NOMO-1 treated with DMSO at 0.1 percent for 48 hours (cell line): ENCODE data around the gene BIRC5.
"Not testable (repeated sequence)": the region's sequence is repeated elsewhere in the genome, so short reads cannot be mapped to it uniquely, and the experiment has no call there.

Experiments
- DNase-seq: peaks from one replicate; lab custom pipeline; 2025; ENCODE audit not compliant: unreplicated experiment; lab: John Stamatoyannopoulos, UW

Gene BIRC5

DNA sequence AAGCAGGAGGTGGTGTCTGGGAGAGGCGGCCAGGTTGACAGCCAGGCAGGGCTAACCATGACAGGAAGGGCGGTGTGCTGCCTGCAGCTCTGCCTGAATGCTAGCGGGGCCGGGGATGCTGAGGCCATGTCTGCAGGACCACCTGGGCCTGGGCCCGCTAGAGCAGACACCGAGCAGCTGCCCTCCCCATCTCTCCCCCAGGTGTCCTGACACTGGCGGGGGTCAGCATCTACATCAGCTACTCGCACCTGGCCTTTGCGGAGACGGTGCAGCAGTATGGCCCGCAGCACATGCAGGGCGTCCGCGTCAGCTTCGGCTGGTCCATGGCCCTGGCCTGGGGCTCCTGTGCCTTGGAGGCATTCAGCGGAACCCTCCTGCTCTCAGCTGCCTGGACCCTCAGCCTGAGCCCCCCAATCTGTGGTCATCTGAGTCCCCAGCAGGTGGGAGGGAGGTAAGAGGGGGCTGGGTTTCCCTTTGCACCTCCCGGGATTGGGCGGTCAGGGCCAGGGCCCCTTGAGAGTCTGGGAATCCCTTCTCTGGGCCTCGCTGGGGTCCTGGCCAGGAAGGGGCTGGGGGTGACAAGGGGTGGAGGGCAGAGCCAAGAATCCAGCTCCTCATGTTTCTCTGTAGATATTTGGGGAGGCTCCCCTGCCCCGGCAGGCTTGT, 24.9 kb downstream of the BIRC5 start:
- no peak for DNase-seq

- DNase-seq, result peak; percentile 73
Measured at GRCh38 chr17:78239489-78239931, 25.5 kb downstream of the BIRC5 start.

- DNase-seq, result no peak
Measured at GRCh38 chr17:78240012-78240655, 26.1 kb downstream of the BIRC5 start.

DNA sequence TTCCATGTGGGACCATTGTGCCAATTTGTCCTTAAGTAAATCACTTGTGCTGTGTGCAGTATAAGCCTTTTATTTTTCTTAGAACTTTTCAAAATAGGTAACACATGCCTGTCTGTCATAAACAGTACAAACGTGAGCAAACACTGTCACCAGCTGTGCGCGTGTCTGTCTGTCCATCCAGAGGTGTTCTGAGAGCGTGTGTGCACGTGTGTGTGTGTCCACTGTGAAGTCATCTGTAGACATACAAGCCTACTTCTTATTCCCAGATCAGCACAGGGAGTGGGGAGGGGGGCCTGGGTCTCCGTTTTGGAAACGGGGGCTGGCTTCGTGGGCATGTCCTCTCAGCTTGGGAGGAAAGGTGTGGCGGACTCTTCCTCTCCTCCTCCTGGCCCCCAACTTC, 26.8 kb downstream of the BIRC5 start:
- no peak for DNase-seq

DNA sequence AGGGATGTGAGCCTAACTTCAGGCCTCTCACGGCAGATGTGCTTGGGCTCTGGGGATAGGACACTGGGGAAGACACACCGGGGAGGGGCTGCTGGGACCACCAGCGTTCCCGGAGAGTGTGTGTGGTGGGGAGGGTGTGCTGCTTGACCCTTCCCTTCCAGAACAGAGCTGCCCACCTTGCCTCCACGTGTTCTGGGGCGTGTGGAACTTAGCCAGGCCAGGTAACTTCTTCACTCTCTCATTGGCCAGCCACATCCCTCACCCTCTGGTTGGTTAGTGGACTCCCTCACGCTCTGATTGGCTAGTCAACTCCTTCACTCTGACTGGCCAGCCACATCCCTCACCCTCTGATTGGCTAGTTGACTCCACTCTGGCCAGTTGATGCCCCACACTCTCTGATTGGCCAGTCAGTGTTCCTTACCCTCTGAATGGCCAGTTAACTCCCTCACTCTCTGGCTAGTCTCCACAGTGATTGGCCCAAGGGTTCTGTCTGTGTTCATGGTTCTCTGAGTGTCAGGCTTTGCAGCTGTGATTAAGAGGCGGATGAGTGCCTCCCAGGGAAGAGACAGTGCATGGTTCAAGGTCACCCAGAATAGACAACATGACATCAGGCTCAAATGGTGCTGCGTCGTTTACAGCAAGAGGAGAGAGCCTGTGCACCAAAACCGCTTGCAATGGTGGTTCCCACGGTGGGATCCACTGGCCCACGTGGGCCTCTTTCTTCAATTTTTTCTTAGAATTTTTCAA, 27.4 kb downstream of the BIRC5 start:
- DNase-seq, result no peak

DNA sequence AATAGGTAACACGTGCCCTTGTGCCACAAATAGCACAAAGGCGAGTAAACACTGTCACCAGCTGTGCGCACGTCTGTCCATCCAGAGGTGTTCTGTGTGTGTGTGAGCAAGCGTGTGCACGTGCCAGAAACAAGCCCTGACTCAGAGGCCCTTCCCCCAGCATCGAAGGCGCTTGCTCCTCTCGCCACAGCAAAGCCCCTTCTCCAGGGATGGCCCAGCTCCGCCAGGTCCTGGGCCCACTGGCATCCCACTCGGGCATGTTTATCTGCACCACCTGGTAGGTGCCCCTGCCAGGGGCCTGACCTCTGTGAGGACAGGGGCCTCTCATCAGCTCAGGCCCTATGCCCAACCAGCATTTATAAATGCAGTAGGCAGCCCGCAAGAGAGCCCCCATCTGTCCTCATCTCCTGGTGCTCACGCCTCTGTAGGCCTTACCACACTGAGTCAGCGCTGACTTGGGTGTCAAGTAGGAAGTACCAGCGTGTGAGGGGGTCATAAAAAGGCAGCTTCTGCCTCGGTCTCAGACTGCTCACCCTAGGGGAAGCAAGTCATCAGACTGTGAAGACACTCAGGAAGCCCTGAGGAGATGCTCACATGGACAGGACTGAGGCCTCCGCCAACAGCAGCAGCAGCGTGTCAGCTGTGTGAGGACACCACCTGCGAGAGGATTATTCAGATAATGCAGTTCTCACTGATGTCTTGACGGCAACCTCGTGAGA, 28.1 kb downstream of the BIRC5 start:
- DNase-seq, result peak; percentile 91

DNA sequence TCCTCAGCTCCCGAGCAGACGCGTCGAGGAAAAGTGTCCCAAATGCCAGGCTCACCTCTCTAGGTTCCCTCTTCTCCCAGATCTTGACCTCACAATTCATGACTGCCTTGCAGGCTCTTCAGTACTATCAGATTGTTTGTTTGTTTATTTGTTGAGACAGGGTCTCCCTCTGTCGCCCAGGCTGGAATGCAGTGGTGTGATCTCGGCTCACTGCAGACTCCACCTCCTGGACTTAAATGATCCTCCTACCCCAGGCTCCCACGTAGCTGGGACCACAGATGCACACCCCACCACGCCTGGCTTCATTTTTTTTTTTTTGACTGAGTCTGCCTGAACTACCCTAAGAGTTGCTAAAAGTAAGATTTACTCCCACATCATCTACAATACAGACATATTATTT, 33.3 kb downstream of the BIRC5 start:
- no peak for DNase-seq

DNA sequence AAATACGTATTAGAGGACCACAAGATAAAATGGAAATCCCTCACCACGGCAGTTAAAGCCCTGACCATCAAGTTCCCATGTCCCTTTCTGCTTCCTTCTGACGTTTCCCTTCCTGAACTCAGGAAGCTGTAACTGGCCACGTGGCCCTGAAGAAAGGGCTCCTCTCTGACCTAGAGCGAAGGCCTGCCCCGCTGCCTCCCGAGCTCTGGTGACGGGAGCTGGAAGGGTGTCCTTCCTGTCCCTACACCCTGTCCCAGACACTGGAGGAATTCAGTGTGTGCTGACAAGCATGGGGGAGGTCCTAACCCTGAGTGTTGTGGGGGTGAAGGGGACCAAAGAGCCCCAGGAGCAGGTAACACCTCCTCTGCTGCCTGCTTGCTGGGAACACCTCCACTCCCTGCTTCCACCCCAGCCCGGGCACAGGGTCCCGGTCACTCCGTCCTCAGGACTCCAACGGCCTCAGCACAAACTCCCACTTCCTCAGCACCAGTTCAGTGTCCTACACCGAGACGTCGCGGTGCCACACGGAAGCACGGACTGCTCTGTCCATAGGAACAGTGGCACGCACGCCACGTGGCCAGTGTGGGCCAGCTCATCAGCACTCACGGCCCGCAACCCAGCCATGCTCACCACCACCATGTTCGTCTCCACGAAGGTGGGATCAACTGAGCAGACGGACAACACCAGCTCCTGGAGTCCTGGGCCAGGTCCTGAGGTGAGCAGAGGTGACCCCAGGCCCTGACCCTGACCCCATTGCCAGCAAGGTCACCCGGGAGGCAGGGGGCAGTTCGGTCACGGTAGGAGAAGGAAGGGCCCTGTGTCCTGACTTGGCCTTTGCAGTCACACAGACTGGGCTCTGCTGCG, 34.2 kb downstream of the BIRC5 start:
- DNase-seq, result no peak

DNA sequence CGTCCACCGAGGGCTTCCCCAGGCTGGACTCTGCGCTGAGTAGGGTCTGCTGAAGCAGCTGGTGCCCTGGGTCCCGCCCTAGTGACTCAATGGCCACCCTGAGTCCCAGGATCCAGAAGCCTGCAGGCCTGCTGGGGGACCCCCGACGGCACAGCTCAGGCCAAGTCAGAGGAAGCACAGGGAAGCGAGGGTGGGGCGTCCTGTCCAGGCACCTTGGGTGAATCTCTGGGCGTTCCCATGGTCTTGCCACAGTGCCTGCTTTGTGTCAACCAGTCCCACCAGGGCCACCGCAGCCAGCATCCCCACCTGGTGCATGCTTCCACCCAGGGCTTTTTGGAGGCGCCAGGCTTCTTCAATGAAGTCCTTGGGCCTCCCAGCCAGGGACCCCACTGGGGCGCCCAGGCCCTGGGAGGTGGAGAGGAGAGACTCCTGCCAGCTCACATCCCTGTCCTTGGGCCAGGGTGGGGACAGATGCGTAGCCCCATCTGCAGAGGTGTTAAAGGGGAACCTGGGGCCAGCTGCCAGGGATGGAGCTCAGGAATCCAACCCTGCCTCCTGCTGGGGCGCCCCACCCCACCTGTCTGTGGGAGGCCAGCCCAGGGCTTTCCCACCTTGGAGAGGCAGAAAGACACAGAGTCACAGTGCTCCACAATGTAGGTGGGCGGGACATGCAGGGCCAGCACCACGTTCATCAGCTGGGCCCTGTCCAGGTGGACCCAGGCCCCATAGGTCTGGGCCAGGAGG, 35.2 kb downstream of the BIRC5 start:
- no peak for DNase-seq

DNA sequence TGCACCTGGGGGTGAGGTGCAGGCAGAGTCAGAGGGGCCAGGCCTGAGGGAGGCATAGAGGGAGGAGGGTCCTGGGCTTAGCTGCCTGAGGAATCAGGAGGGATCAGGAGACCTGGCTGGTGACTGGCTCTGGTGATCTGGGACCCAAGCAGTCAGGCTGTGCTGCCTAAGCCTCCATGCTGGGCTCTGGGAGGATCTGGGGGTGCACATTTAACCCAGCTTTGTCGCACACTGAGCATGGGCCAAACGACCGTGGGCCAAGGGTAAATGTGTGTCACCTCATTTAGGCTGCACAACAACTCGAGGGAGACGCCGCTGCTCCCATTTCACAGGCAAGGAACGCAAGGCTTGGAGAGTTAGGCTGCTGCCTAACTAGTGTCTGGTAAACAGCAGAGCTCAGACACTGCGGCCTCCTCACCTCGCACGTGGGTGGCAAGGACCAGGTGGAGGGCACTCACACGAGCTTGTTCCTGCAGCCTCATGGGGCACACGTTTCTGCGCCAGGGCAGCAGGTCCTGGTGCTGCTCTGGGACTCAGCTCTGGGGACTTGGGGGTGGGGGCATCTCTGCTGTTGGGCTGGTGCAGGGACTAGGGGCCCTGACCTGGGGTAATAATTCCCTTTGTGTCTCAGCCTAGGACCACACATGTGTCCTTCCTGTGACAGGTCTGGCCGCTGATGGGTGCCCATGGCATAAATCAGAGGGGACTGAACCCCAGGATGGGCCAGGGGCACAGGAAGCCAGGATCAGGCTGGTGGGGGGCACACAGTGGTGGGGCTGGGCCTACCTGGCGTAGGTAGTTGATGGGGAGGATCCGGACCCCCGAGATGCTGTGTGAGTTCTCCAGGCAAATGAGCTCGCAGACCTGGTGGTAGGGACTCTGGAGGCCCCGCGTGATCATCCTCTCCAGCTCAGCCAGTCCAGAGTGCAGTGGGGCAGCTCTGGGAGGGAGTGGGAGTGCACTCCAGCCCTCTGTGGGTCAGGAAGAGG, 36.1 kb downstream of the BIRC5 start:
- no peak for DNase-seq

DNA sequence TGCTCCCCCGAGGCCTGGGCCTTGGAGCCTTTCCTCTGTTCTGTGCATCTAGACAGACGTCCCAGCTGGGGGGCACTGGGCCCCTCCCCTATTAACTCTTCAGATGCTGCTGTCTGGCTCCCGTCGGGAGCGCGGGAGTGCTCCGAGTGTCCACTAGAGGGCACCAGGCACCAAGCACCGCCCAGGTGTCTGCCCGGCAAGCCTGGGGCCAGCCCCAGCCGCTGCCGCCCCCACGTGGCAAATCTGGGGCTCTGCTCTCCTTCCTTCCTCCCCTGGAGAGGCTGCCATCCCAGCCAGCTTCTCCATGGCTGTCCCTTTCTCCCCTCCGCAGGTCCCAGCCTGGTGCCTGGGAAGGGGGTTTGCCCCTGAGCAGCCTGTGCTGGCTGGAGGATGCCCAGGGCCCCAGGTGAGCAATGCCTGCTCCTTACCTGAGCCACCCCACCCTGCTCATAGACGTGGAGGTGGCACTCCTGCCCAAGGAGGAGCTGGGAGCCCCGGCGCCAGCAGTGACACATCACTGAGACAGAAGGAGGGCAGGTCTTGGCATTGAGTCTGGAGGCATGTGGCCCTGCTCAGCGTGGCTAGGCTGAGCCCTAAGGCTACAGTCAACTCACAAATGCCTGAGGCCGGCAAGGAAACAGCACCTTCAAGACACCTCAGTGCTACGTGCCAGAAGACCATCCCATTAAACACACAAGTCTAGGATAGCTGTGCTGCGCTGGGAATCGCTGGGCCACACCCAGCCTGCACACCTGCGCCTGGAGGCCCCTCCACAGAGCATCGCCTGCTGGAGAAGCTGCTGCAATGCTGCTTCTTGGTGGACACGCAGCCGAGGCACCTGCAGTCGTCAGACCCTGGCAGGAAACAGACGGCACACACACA, 37.1 kb downstream of the BIRC5 start:
- DNase-seq, result peak; percentile 82

- DNase-seq, result no peak
Measured at GRCh38 chr17:78251773-78252103, 37.7 kb downstream of the BIRC5 start.

- DNase-seq, result no peak
Measured at GRCh38 chr17:78252111-78252634, 38.1 kb downstream of the BIRC5 start.

DNA sequence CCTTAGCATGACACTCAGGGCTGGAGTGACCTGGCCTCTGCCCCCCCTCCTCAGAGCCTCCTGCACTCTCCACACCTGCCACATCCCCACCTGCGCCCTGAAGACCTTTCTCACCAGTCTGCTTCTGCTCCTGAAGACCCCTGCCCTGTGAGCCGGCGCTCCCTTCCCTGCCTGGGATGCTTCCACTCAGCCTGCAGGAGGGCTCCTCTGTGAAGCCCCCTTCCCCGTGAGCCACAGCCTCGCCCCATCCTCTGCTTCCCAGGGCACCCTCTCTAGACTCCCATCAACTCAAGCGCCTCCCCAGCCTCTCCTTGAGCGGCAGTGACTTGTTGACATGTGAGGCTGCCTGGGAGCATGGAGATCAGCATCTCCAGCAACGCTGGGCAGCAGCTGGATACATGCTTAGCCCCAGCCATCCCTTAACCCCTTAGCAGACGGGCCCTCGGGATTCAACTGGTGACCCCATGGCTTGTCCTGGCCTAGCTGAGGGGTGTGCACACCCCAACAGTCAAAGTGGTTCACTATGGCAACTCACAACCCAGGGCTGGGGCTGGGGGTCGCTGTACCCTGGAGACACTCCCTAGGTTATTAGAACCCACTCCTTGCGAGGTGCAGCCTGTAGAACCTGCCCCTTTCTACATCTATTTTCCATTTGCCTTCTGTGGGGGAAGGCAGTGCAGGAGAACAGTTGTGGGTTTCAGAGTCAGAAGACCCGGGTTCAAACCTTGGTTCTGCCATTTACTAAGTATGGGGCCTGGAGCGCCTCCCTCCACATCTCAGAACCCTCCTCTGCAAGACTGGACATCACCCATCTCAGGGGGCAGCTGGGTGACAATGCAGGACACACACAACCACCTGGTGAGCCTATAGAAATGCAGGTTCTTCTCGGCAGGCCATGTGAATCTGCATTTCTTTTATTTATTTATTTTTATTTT, 38.9 kb downstream of the BIRC5 start:
- no peak for DNase-seq

- not testable (repeated sequence) for DNase-seq
Measured at GRCh38 chr17:78253636-78253945, 39.5 kb downstream of the BIRC5 start.

- DNase-seq, result peak; percentile 66
Measured at GRCh38 chr17:78253946-78254672, 40.1 kb downstream of the BIRC5 start.
